Lung microvascular endothelial cell (primary cell): ENCODE results near the gene NF1. TPM values are rescaled to one million over a fixed set of nuclear protein-coding genes. Genes with fewer than 3 reads are reported as not detected.

Experiments used
- DNase-seq, 2 donors: peaks; one replicate each; pipeline versions ENCODE4 v3.0.0 to v3.0.0-alpha.2; 2010; ENCODE audit warnings: low read depth in 2 of 2
- total RNA-seq: library from RNA; depleted of rRNA; stranded (reverse); fragments of >200 nt; gene quantifications from 2 replicates; pipeline ENCODE4 v1.2.1, GENCODE V29; 2014

Gene NF1
- total RNA-seq, 1 donor from 2014 or later = 24.2 TPM

- no peak for DNase-seq
Measured at GRCh38 chr17:31385428-31386285, 290.9 kb downstream of the NF1 start.

- no peak for DNase-seq
Measured at GRCh38 chr17:31386542-31387075, 291.8 kb downstream of the NF1 start.

GRCh38 chr17:31387438-31387837, 292.7 kb downstream of the NF1 start:
- DNase-seq = no peak

GRCh38 chr17:31388351-31388750, 293.6 kb downstream of the NF1 start:
- no peak for DNase-seq

GRCh38 chr17:31388770-31389656, 294.2 kb downstream of the NF1 start:
- peak; percentile 22 to 34 for DNase-seq

- DNase-seq = no peak
Measured at GRCh38 chr17:31389657-31390381, 295.0 kb downstream of the NF1 start.

GRCh38 chr17:31390426-31390747, 295.6 kb downstream of the NF1 start:
- DNase-seq = no peak

- DNase-seq = no peak
Measured at GRCh38 chr17:31390748-31391495, 296.1 kb downstream of the NF1 start.

- peak in 1 of 2 donors; percentile 28 for DNase-seq
Measured at GRCh38 chr17:31391496-31391949, 296.7 kb downstream of the NF1 start, which contains the start of gene RAB11FIP4. RAB11FIP4 (plus strand) TSS chr17:31391675; CDS start chr17:31391853, 178 bp downstream.

GRCh38 chr17:31392002-31392855, 297.5 kb downstream of the NF1 start:
- DNase-seq = no peak

- no peak for DNase-seq
Measured at GRCh38 chr17:31392856-31393748, 298.3 kb downstream of the NF1 start.

GRCh38 chr17:31393749-31394146, 299.0 kb downstream of the NF1 start:
- DNase-seq = no peak

GRCh38 chr17:31394544-31394943, 299.8 kb downstream of the NF1 start:
- DNase-seq = peak; percentile 78 to 80

GRCh38 chr17:31397256-31397939, 302.6 kb downstream of the NF1 start:
- DNase-seq = no peak

GRCh38 chr17:31398381-31399311, 303.9 kb downstream of the NF1 start:
- no peak for DNase-seq

- DNase-seq = no peak
Measured at GRCh38 chr17:31400481-31400950, 305.7 kb downstream of the NF1 start.
